ENCODE measurements around the gene CHRNG. TPM values are rescaled to one million over a fixed set of nuclear protein-coding genes. Genes with fewer than 3 reads are reported as not detected.
A peak's percentile ranks its signal among the peaks of the same experiment; 100 is the strongest.

CHRNG gene
- total RNA-seq, 4 donors from 2014 or later, result 3.5 to 57.5 (median 24.6) TPM

GRCh38 chr2:232523682-232524597 is 15.6 kb upstream of the CHRNG start:
- Histone ChIP-seq H3K36me3 (no peaks in the 10 kb centered on the region), H3K4me1 (peaks cover 36 to 44% of the 10 kb centered on the region in 2 donors), H3K4me3 (peak overlapping the region; percentile 54 to 67 (median 60)), H3K9me3 (no peaks in the 10 kb centered on the region), H3K27me3 (peaks cover 0 to 7% (median 0%) of the 10 kb centered on the region in 3 donors), H3K27ac (peak overlapping the region; percentile 90 to 97 (median 94))
- TF ChIP-seq POLR2A (IDR thresholded peaks at IDR 0.05) (no peak), CTCF (IDR thresholded peaks at IDR 0.05 in 4 of 5, conservative IDR thresholded peaks at IDR 0.05 in 1 of 5) (peak in 3 of 5 experiments; percentile 11 to 49 (median 22))
- peak in 1 of 2 donors; percentile 63 for DNase-seq
- ATAC-seq, result peak; percentile 21 to 34
- intact Hi-C loops (cut with DNase I; ENCODE audit: low total_unique reads), result loop anchor here (2.0 to 10.0 kb wide), 2 partner anchors 209 to 599 kb away; no protein-coding TSS in a partner anchor
- in situ Hi-C loops (cut with MboI; ENCODE audit: low sequenced_read_pairs in 4 of 4), result loop anchor here in 1 of 4 donors (25.0 kb wide), 1 partner anchor 612 kb away; no protein-coding TSS in a partner anchor

GRCh38 chr2:232524771-232525170 is 14.7 kb upstream of the CHRNG start:
- H3K27me3 ChIP-seq, result peaks cover 0 to 7% (median 0%) of the 10 kb centered on the region in 3 donors
- peak overlapping the region in 3 of 4 donors; percentile 54 to 67 (median 63) for H3K4me3 ChIP-seq
- DNase-seq (peak in 1 of 2 donors; percentile 30), ATAC-seq (peak in 1 of 2 donors; percentile 0)
- no peak for TF ChIP-seq CTCF (IDR thresholded peaks at IDR 0.05 in 4 of 5, conservative IDR thresholded peaks at IDR 0.05 in 1 of 5)
- no peak for TF ChIP-seq POLR2A (IDR thresholded peaks at IDR 0.05)
- no peaks in the 10 kb centered on the region for H3K9me3 ChIP-seq
- intact Hi-C loops (cut with DNase I; ENCODE audit: low total_unique reads), result loop anchor here (10.0 kb wide), 1 partner anchor 210 kb away; no protein-coding TSS in a partner anchor
- in situ Hi-C loops (cut with MboI; ENCODE audit: low sequenced_read_pairs in 4 of 4), result loop anchor here in 1 of 4 donors (25.0 kb wide), 1 partner anchor 612 kb away; no protein-coding TSS in a partner anchor
- H3K27ac ChIP-seq, result peak overlapping the region; percentile 90 to 97 (median 94)
- peaks cover 44 to 51% of the 10 kb centered on the region in 2 donors for H3K4me1 ChIP-seq
- no peaks in the 10 kb centered on the region for H3K36me3 ChIP-seq

- intact Hi-C loops (cut with DNase I; ENCODE audit: low total_unique reads), result loop anchor here (10.0 kb wide), 1 partner anchor 210 kb away; no protein-coding TSS in a partner anchor
- Histone ChIP-seq H3K27ac (peak overlapping the region; percentile 90 to 97 (median 94)), H3K9me3 (no peaks in the 10 kb centered on the region), H3K27me3 (peaks cover 0 to 7% (median 0%) of the 10 kb centered on the region in 3 donors), H3K36me3 (no peaks in the 10 kb centered on the region), H3K4me3 (peak overlapping the region in 2 of 4 donors; percentile 38 to 63), H3K4me1 (peaks cover 46 to 51% of the 10 kb centered on the region in 2 donors)
- in situ Hi-C loops (cut with MboI; ENCODE audit: low sequenced_read_pairs in 4 of 4), result no loop called here
- TF ChIP-seq CTCF (IDR thresholded peaks at IDR 0.05 in 4 of 5, conservative IDR thresholded peaks at IDR 0.05 in 1 of 5), result peak in 1 of 5 experiments; percentile 15
- no peak for TF ChIP-seq POLR2A (IDR thresholded peaks at IDR 0.05)
- ATAC-seq (peak in 1 of 2 donors; percentile 13), DNase-seq (peak in 1 of 2 donors; percentile 32)
Observed at GRCh38 chr2:232525199-232525598, 14.3 kb upstream of the CHRNG start.

- Histone ChIP-seq H3K4me3 (peak within 1 kb of the TSS; percentile 30 to 63 (median 44)), H3K9me3 (no peaks in the 10 kb centered on the region), H3K4me1 (peaks cover 49 to 51% of the 10 kb centered on the region in 2 donors), H3K27me3 (peaks cover 0 to 7% (median 0%) of the 10 kb centered on the region in 3 donors), H3K27ac (peak within 1 kb of the TSS; percentile 90 to 97 (median 94)), H3K36me3 (no peaks in the 10 kb centered on the region)
- peak; percentile 49 to 55 for ATAC-seq
- DNase-seq, result peak; percentile 80 to 91
- TF ChIP-seq CTCF (IDR thresholded peaks at IDR 0.05 in 4 of 5, conservative IDR thresholded peaks at IDR 0.05 in 1 of 5), result no peak
- peak; percentile 40 to 43 for TF ChIP-seq POLR2A (IDR thresholded peaks at IDR 0.05)
- intact Hi-C loops (cut with DNase I; ENCODE audit: low total_unique reads), result loop anchor here (2.0 to 10.0 kb wide), 2 partner anchors 25 to 211 kb away; partner anchors contain the start of genes EIF4E2 and TIGD1
- in situ Hi-C loops (cut with MboI; ENCODE audit: low sequenced_read_pairs in 4 of 4), result no loop called here
Observed at GRCh38 chr2:232525791-232526371, 13.6 kb upstream of the CHRNG start, which contains the start of gene CHRND. Gene CHRND (plus strand): TSS chr2:232526160. CDS start chr2:232526216, 56 bp downstream.

All from gastrocnemius medialis (tissue), 4 donors.